ENCODE measurements around the gene CDK5RAP2. TPM values are rescaled to one million over a fixed set of nuclear protein-coding genes. Genes with fewer than 3 reads are reported as not detected.

The CDK5RAP2 gene
- total RNA-seq, 1 experiment from 2014 or later: 50.0 TPM

DNA sequence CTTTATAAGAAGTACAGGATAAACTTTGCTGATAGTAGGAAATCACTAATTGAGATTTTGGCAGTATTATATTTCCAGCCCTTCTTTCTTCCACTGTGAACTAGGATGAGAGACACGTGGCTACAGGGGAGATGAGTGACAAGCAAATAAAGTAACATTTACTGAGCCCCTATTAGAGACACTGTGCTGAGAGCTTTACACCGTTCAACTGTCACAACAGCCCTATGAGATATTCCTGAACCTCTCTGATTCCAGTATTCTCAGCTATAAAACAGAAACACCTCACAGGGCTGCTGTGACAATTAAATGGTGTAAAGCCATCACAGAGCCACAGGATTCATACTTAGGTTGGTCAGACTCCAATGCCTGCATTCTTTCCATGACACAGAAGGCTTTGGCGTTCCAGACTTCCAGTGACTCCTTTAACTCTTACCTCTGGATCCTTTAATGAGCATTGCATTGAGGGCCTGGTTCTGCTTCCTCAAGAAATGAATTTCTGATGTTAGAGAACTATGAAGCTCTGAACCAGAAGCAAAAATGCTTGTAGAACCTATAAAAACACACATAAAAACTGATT is 169.0 kb downstream of the CDK5RAP2 start:
- Mint-ChIP-seq H3K36me3 (ENCODE audit: insufficient read depth, unreplicated experiment) (peaks cover 48% of the 10 kb centered on the region), H3K4me1 (ENCODE audit: insufficient read depth, unreplicated experiment) (no peaks in the 10 kb centered on the region), H3K27me3 (ENCODE audit: insufficient read depth, unreplicated experiment) (no peaks in the 10 kb centered on the region), H3K4me3 (ENCODE audit: unreplicated experiment) (no peak overlapping the region), H3K9me3 (ENCODE audit: unreplicated experiment) (no peaks in the 10 kb centered on the region), H3K27ac (ENCODE audit: low read depth, unreplicated experiment) (no peak overlapping the region)
- intact Hi-C loops (cut with micrococcal nuclease): loop anchor here (10.0 kb wide), 1 partner anchor 76 kb away; no protein-coding TSS in a partner anchor
- ChIA-PET POLR2A (interaction anchor here (0.6 kb wide), 1 partner anchor 25 kb away, joined by 3 read pairs; no protein-coding TSS in a partner anchor), CTCF (interaction anchor here (0.7 kb wide), 1 partner anchor 125 kb away, joined by 3 read pairs; no protein-coding TSS in a partner anchor)
- TF ChIP-seq, protein P1, sequence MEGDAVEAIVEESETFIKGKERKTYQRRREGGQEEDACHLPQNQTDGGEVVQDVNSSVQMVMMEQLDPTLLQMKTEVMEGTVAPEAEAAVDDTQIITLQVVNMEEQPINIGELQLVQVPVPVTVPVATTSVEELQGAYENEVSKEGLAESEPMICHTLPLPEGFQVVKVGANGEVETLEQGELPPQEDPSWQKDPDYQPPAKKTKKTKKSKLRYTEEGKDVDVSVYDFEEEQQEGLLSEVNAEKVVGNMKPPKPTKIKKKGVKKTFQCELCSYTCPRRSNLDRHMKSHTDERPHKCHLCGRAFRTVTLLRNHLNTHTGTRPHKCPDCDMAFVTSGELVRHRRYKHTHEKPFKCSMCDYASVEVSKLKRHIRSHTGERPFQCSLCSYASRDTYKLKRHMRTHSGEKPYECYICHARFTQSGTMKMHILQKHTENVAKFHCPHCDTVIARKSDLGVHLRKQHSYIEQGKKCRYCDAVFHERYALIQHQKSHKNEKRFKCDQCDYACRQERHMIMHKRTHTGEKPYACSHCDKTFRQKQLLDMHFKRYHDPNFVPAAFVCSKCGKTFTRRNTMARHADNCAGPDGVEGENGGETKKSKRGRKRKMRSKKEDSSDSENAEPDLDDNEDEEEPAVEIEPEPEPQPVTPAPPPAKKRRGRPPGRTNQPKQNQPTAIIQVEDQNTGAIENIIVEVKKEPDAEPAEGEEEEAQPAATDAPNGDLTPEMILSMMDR (IDR thresholded peaks at IDR 0.05; ENCODE audit: unreplicated experiment): no peak
- DNase-seq (ENCODE audit: unreplicated experiment): no peak
- BruUV-seq (replicated peaks): no TSS peak

DNA sequence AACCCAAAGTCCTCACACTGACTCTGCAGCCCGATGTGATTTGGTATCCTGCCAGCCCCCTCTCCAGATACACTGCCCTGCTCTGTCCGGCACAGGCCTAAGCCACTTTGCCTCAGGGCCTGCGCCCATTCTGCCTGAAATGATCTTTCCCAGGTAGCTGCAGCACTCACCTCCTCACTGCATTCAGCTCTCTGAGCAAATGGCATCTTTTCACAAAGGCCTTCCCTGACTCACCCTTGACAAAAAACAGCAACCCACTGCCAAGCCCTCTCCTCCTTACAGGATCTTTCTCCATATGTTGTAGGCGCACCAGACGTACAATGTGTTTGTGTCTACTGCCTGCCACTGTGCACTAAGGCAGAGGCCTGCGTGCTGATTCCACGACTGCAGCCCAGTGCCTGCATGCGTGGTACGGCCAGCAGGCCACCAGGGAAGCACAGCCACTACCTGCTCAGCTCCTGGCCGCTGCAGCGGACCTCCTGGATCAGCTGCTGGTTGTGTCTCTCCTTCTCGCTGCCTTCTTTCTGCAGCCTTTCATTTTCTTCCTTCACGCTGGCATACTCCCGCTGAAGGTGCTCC is 171.2 kb downstream of the CDK5RAP2 start:
- ChIA-PET POLR2A (interaction anchor here (0.6 to 0.8 kb wide), 2 partner anchors 9 to 29 kb away, joined by 3 read pairs; no protein-coding TSS in a partner anchor), CTCF (no interaction called here)
- no TSS peak for BruUV-seq (replicated peaks)
- H3K4me1 Mint-ChIP-seq (ENCODE audit: insufficient read depth, unreplicated experiment): peaks cover 10% of the 10 kb centered on the region
- intact Hi-C loops (cut with micrococcal nuclease): no loop called here
- no peaks in the 10 kb centered on the region for H3K9me3 Mint-ChIP-seq (ENCODE audit: unreplicated experiment)
- no peak overlapping the region for H3K27ac Mint-ChIP-seq (ENCODE audit: low read depth, unreplicated experiment)
- DNase-seq (ENCODE audit: unreplicated experiment): no peak
- TF ChIP-seq, protein P1 (IDR thresholded peaks at IDR 0.05; ENCODE audit: unreplicated experiment): no peak
- H3K27me3 Mint-ChIP-seq (ENCODE audit: insufficient read depth, unreplicated experiment): no peaks in the 10 kb centered on the region
- H3K4me3 Mint-ChIP-seq (ENCODE audit: unreplicated experiment): no peak overlapping the region
- peaks cover 51% of the 10 kb centered on the region for H3K36me3 Mint-ChIP-seq (ENCODE audit: insufficient read depth, unreplicated experiment)

DNA sequence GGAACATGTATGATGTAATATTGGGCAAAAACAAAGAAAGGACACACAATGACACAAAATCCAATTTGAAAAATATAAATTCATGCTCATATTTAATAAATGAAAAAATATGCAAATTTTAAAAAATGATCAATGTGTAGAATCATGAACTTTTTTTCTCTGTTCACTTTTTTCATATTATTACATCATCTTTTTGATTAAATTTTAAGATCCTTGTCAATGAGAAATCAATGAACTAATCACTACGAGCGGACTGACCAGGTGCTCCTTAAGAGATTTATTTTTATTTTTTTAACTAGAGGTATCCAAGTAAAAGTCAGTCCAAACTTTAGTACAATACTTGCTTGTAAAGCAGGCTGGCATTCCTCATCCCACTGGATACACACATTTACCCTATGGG is 174.1 kb downstream of the CDK5RAP2 start:
- Mint-ChIP-seq H3K27me3 (ENCODE audit: insufficient read depth, unreplicated experiment) (no peaks in the 10 kb centered on the region), H3K9me3 (ENCODE audit: unreplicated experiment) (no peaks in the 10 kb centered on the region), H3K27ac (ENCODE audit: low read depth, unreplicated experiment) (no peak overlapping the region), H3K36me3 (ENCODE audit: insufficient read depth, unreplicated experiment) (peaks cover 58% of the 10 kb centered on the region), H3K4me3 (ENCODE audit: unreplicated experiment) (no peak overlapping the region), H3K4me1 (ENCODE audit: insufficient read depth, unreplicated experiment) (peaks cover 28% of the 10 kb centered on the region)
- intact Hi-C loops (cut with micrococcal nuclease): no loop called here
- ChIA-PET POLR2A (no interaction called here), CTCF (no interaction called here)
- TF ChIP-seq, protein P1 (IDR thresholded peaks at IDR 0.05; ENCODE audit: unreplicated experiment): no peak
- no TSS peak for BruUV-seq (replicated peaks)
- no peak for DNase-seq (ENCODE audit: unreplicated experiment)

DNA sequence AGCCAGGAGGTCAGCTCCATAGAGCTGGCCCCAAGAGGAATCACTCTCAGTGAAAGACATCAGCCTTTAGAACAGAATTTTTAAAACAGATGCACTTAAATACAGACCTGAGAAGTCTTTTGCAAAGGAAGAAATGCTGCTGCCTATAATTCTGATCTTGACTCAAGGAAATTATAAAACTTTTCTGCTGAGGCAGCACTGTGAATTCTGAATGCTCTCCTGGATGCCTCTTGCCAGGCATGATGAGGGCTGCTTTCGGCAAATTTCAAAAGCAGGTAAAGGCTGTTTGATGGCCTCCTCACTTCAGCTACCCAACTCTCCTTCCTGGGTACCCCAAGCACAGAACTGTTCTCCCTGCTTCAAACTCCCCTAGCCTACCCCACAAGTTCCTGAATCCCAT is 174.8 kb downstream of the CDK5RAP2 start:
- CTCF ChIA-PET: interaction anchor here (1.0 kb wide), 1 partner anchor 126 kb away, joined by 3 read pairs; no protein-coding TSS in a partner anchor
- Mint-ChIP-seq H3K27me3 (ENCODE audit: insufficient read depth, unreplicated experiment) (no peaks in the 10 kb centered on the region), H3K9me3 (ENCODE audit: unreplicated experiment) (no peaks in the 10 kb centered on the region), H3K27ac (ENCODE audit: low read depth, unreplicated experiment) (no peak overlapping the region), H3K4me3 (ENCODE audit: unreplicated experiment) (no peak overlapping the region), H3K36me3 (ENCODE audit: insufficient read depth, unreplicated experiment) (peaks cover 55% of the 10 kb centered on the region), H3K4me1 (ENCODE audit: insufficient read depth, unreplicated experiment) (peaks cover 28% of the 10 kb centered on the region)
- DNase-seq (ENCODE audit: unreplicated experiment): no peak
- BruUV-seq (replicated peaks): no TSS peak
- POLR2A ChIA-PET: no interaction called here
- TF ChIP-seq, protein P1 (IDR thresholded peaks at IDR 0.05; ENCODE audit: unreplicated experiment): no peak
- intact Hi-C loops (cut with micrococcal nuclease): no loop called here
